Loucy (cell line): ENCODE data around the gene DUS4L.

ENCODE experiments used
- H2AFZ ChIP-seq: fragments of 200-600 bp; sonication (generic); 2 replicates; pipeline ENCODE4 v1.6.0; 2016; ENCODE audit warnings: antibody characterized with exemption, mild to moderate bottlenecking, low read length, moderate library complexity
- H3F3A ChIP-seq: fragments of 200-600 bp; 2 replicates; pipeline ENCODE4 v1.6.0; 2016; ENCODE audit warnings: antibody characterized with exemption, low read depth, mild to moderate bottlenecking
- H3K27me3 ChIP-seq: fragments of 200-600 bp; sonication (generic); 2 replicates; pipeline ENCODE4 v1.6.1; 2014; ENCODE audit warnings: low read length, mild to moderate bottlenecking; ENCODE audit not compliant: insufficient read depth, poor library complexity, severe bottlenecking
- H3K36me3 ChIP-seq: fragments of 200-600 bp; sonication (generic); 2 replicates; pipeline ENCODE4 v1.6.1; 2016; ENCODE audit warnings: low read length; ENCODE audit not compliant: insufficient read depth
- H3K4me1 ChIP-seq: fragments of 200-600 bp; sonication (generic); 2 replicates; pipeline ENCODE4 v1.5.1; 2014; ENCODE audit warnings: low read length, mild to moderate bottlenecking; ENCODE audit not compliant: insufficient read depth, poor library complexity, severe bottlenecking
- H3K4me2 ChIP-seq: fragments of 200-600 bp; sonication (generic); 2 replicates; pipeline ENCODE4 v1.6.0; 2014; ENCODE audit warnings: antibody characterized with exemption, low read length, low read depth, mild to moderate bottlenecking; ENCODE audit not compliant: poor library complexity, severe bottlenecking
- H3K4me3 ChIP-seq: fragments of 200-600 bp; sonication (generic); 2 replicates; pipeline ENCODE4 v1.5.1; 2014; ENCODE audit warnings: low read length, mild to moderate bottlenecking, mixed read lengths; ENCODE audit not compliant: poor library complexity, severe bottlenecking
- H3K79me2 ChIP-seq: fragments of 200-600 bp; sonication (generic); 2 replicates; pipeline ENCODE4 v1.6.1; 2014; ENCODE audit warnings: low read length; ENCODE audit not compliant: insufficient read depth
- H3K9ac ChIP-seq: fragments of 200-600 bp; sonication (generic); 2 replicates; pipeline ENCODE4 v1.6.0; 2014; ENCODE audit warnings: mild to moderate bottlenecking, low read depth, low read length, moderate library complexity; ENCODE audit not compliant: poor library complexity, severe bottlenecking
- H3K9me2 ChIP-seq: fragments of 200-600 bp; sonication (generic); replicated peaks from 2 replicates; pipeline ENCODE4 v1.6.1; 2016; ENCODE audit warnings: low read depth, low read length, mixed read lengths
- H3K9me3 ChIP-seq: fragments of 200-600 bp; sonication (generic); 2 replicates; pipeline ENCODE4 v1.6.1; 2014; ENCODE audit warnings: mild to moderate bottlenecking, antibody characterized with exemption, low read length, low read depth; ENCODE audit not compliant: insufficient read depth
- H4K20me1 ChIP-seq: fragments of 200-600 bp; sonication (generic); 2 replicates; pipeline ENCODE4 v1.6.0; 2014; ENCODE audit warnings: antibody characterized with exemption, low read length, mild to moderate bottlenecking; ENCODE audit not compliant: insufficient read depth, poor library complexity, severe bottlenecking
- CTCF ChIP-seq: fragments of 200-600 bp; sonication (generic); conservative IDR thresholded peaks from 2 replicates; pipeline ENCODE4 v1.5.1; 2014; ENCODE audit warnings: mild to moderate bottlenecking, antibody characterized with exemption, low read length
- EZH2phosphoT487 ChIP-seq: fragments of 200-600 bp; IDR thresholded peaks from 2 replicates; pipeline ENCODE4 v1.6.1; 2018; ENCODE audit warnings: antibody characterized with exemption, mild to moderate bottlenecking, moderate library complexity, borderline replicate concordance

Gene DUS4L

GRCh38 chr7:107606303-107606702, 42.5 kb downstream of the DUS4L start:
- no peak overlapping the region for H3K4me3 ChIP-seq
- H3K79me2 ChIP-seq = no peaks in the 10 kb centered on the region
- H3K9ac ChIP-seq = no peak overlapping the region
- no peak overlapping the region for H3K4me2 ChIP-seq
- H3K9me3 ChIP-seq = no peaks in the 10 kb centered on the region
- no peaks in the 10 kb centered on the region for H3K27me3 ChIP-seq
- peaks cover 3% of the 10 kb centered on the region; the same call in 1 of the 2 replicates for H3K36me3 ChIP-seq
- no peaks in the 10 kb centered on the region for H4K20me1 ChIP-seq
- H3F3A ChIP-seq = no peaks in the 10 kb centered on the region
- TF ChIP-seq CTCF = no peak
- TF ChIP-seq EZH2phosphoT487 = no peak
- H3K4me1 ChIP-seq = no peaks in the 10 kb centered on the region
- H2AFZ ChIP-seq = no peak overlapping the region
- no peaks in the 10 kb centered on the region for H3K9me2 ChIP-seq

DNA sequence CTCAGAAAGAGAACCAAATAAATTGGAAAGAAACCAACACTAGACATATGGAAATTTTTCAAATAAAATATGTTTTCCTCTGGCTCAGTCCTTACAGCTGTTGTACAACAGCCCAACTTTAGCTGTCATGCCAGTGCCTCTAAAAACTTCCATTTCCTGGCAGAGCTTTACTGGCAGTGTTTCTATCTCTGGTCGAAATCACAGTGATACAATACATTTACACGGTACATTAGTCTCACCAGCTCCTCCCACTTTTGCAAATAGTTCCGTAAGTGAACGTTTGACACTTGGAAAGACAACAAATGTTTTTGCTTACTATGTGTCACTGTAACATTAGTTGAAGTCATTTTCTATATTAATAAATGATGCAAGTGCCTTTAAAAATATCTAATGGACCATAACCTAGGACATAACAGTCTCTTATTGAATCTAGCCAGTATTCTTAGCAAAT, 46.1 kb downstream of the DUS4L start:
- H3K4me3 ChIP-seq = no peak overlapping the region
- TF ChIP-seq EZH2phosphoT487 (no peak), CTCF (no peak)
- H3K36me3 ChIP-seq = peaks cover 19% of the 10 kb centered on the region; the same call in 1 of the 2 replicates
- H3F3A ChIP-seq = no peaks in the 10 kb centered on the region
- no peaks in the 10 kb centered on the region for H3K4me1 ChIP-seq
- no peak overlapping the region for H2AFZ ChIP-seq
- H3K27me3 ChIP-seq = no peaks in the 10 kb centered on the region
- no peaks in the 10 kb centered on the region for H4K20me1 ChIP-seq
- no peaks in the 10 kb centered on the region for H3K9me3 ChIP-seq
- H3K9me2 ChIP-seq = no peaks in the 10 kb centered on the region
- H3K4me2 ChIP-seq = no peak overlapping the region
- H3K79me2 ChIP-seq = no peaks in the 10 kb centered on the region
- no peak overlapping the region for H3K9ac ChIP-seq

GRCh38 chr7:107610323-107610722, 46.6 kb downstream of the DUS4L start:
- Histone ChIP-seq H3K9ac (no peak overlapping the region), H3F3A (no peaks in the 10 kb centered on the region), H3K9me3 (no peaks in the 10 kb centered on the region), H3K79me2 (no peaks in the 10 kb centered on the region), H2AFZ (no peak overlapping the region), H3K4me2 (no peak overlapping the region), H3K36me3 (peaks cover 20% of the 10 kb centered on the region; the same call in 1 of the 2 replicates), H4K20me1 (no peaks in the 10 kb centered on the region), H3K4me3 (no peak overlapping the region), H3K4me1 (no peaks in the 10 kb centered on the region), H3K27me3 (no peaks in the 10 kb centered on the region), H3K9me2 (no peaks in the 10 kb centered on the region)
- TF ChIP-seq CTCF (no peak), EZH2phosphoT487 (no peak)
